Endothelial cell of umbilical vein (primary cell): ENCODE measurements around the gene NAPB. TPM values are rescaled to one million over a fixed set of nuclear protein-coding genes. Genes with fewer than 3 reads are reported as not detected.
"Not testable (repeated sequence)": the region's sequence is repeated elsewhere in the genome, so short reads cannot be mapped to it uniquely, and the experiment has no call there.

Experiments used
- BruUV-seq: library from RNA; stranded (reverse); fragments of 400-500 nt; replicated peaks from 2 replicates; lab custom pipeline; 2021; lab: Mats Ljungman, UMichigan
- CTCF ChIA-PET: fragments of 300-600, 350-600 bp; sonication (Branson Sonifier 250); formaldehyde crosslinking; loops from one replicate; lab custom pipeline; 2021; ENCODE audit warnings: antibody characterized with exemption, inconsistent platforms; lab: Charles Lee
- POLR2A ChIA-PET: fragments of 300-600, 350-600 bp; sonication (Branson Sonifier 250); formaldehyde crosslinking; loops from one replicate; lab custom pipeline; 2021; ENCODE audit warnings: antibody characterized with exemption, inconsistent platforms; lab: Charles Lee
- DNase-seq: peaks from one replicate; pipeline ENCODE4 v3.0.0-alpha.2; 2011; ENCODE audit warnings: low read depth, low spot score
- FAIRE-seq: peaks from 2 replicates; lab custom pipeline; 2011; peaks lifted over from hg19 to GRCh38; lab: Jason Lieb, UNC
- H2AFZ ChIP-seq: 2 replicates; pipeline ENCODE4 v1.6.0; 2012; ENCODE audit warnings: low read depth, low read length, control low read depth, inconsistent platforms
- H3K27ac ChIP-seq: 2 replicates; pipeline ENCODE4 v1.5.1; 2011; ENCODE audit warnings: low read depth, mild to moderate bottlenecking, control low read depth, low read length, moderate library complexity; ENCODE audit not compliant: insufficient read depth
- H3K27me3 ChIP-seq, 2 experiments: 2 replicates each; pipeline versions ENCODE4 v1.6.0 to v1.6.1; 2011; ENCODE audit warnings: low read length in 2 of 2, mixed read lengths in 1 of 2; ENCODE audit not compliant: control insufficient read depth in 2 of 2, insufficient read depth in 2 of 2
- H3K36me3 ChIP-seq, 2 experiments: 2 replicates in 1 of 2; 3 replicates in 1 of 2; pipeline ENCODE4 v1.5.1; 2011; ENCODE audit warnings: low read length in 2 of 2, mild to moderate bottlenecking in 1 of 2, moderate library complexity in 1 of 2; ENCODE audit not compliant: control insufficient read depth in 2 of 2, insufficient read depth in 2 of 2; ENCODE audit errors: extremely low read depth in 1 of 2
- H3K4me1 ChIP-seq: 3 replicates; pipeline ENCODE4 v1.5.1; 2011; ENCODE audit warnings: mild to moderate bottlenecking, low read length; ENCODE audit not compliant: control insufficient read depth, insufficient read depth; ENCODE audit errors: extremely low read depth
- H3K4me2 ChIP-seq: 2 replicates; pipeline ENCODE4 v1.6.1; 2011; ENCODE audit warnings: low read length, control low read depth, mixed read lengths; ENCODE audit not compliant: insufficient read depth
- H3K4me3 ChIP-seq, 3 experiments: fragments of 200-600 bp in 1 of 3; sonication (generic), shearing (Covaris generic) in 1 of 3; replicated peaks in 1 of 3; 2 replicates each; pipeline ENCODE4 v1.5.1; 2011 to 2016; ENCODE audit warnings: control low read depth in 3 of 3, low read length in 3 of 3, mild to moderate bottlenecking in 2 of 3, inconsistent platforms in 1 of 3, low read depth in 1 of 3, moderate library complexity in 1 of 3; ENCODE audit not compliant: insufficient read depth in 1 of 3
- H3K79me2 ChIP-seq: 2 replicates; pipeline ENCODE4 v1.6.0; 2012; ENCODE audit warnings: low read length, inconsistent platforms; ENCODE audit not compliant: control insufficient read depth, insufficient read depth
- H3K9ac ChIP-seq: replicated peaks from 2 replicates; pipeline ENCODE3; 2011; ENCODE audit warnings: low read length, control low read depth; ENCODE audit not compliant: insufficient read depth; ENCODE audit errors: extremely low read depth
- H3K9me1 ChIP-seq: replicated peaks from 3 replicates; pipeline ENCODE4 v1.6.0; 2011; ENCODE audit warnings: mild to moderate bottlenecking, low read length; ENCODE audit not compliant: control insufficient read depth, insufficient read depth; ENCODE audit errors: extremely low read depth
- H3K9me3 ChIP-seq: replicated peaks from 2 replicates; pipeline ENCODE4 v1.5.1; 2012; ENCODE audit warnings: low read length, inconsistent platforms; ENCODE audit not compliant: control insufficient read depth, insufficient read depth
- H4K20me1 ChIP-seq: replicated peaks from 2 replicates; pipeline ENCODE3; 2011; ENCODE audit warnings: mild to moderate bottlenecking, low read length; ENCODE audit not compliant: control insufficient read depth, insufficient read depth; ENCODE audit errors: extremely low read depth
- CTCF ChIP-seq, 2 donors: IDR thresholded peaks; 1 replicate in 1 of 2; 2 replicates in 1 of 2; pipeline ENCODE4 v1.5.1; 2011; ENCODE audit warnings: low read length in 2 of 2, mild to moderate bottlenecking in 2 of 2, moderate library complexity in 2 of 2, control low read depth in 1 of 2, inconsistent platforms in 1 of 2, low read depth in 1 of 2; ENCODE audit not compliant: insufficient read depth in 1 of 2; ENCODE audit errors: extremely low read depth in 1 of 2
- POLR2A ChIP-seq: IDR thresholded peaks from 2 replicates; pipeline ENCODE4 v1.6.1; 2012; ENCODE audit warnings: low read depth, mild to moderate bottlenecking, control low read depth, low read length
- POLR2AphosphoS5 ChIP-seq: IDR thresholded peaks from 2 replicates; pipeline ENCODE4 v1.6.1; 2012; ENCODE audit warnings: low read depth, mild to moderate bottlenecking, control low read depth, low read length, moderate library complexity; ENCODE audit not compliant: insufficient read depth
- dilution Hi-C: fragments of 300-500 bp; cut with MboI; formaldehyde crosslinking; loops from one replicate; pipeline ENCODE4 v1.15.0; 2019; ENCODE audit warnings: low sequenced_read_pairs; ENCODE audit not compliant: extremely low pct_ligation_motif_present
- intact Hi-C: fragments of 100-400 bp; cut with micrococcal nuclease; formaldehyde crosslinking; loops from one replicate; pipeline ENCODE4 v1.10.0; 2022
- polyA plus RNA-seq, 4 experiments: library from polyadenylated mRNA; depleted of rRNA in 3 of 4; stranded (reverse) in 3 of 4; unstranded in 1 of 4; fragments of >200 nt; gene quantifications; 2 replicates each; pipeline versions ENCODE4 v1.2.1 to v1.2.3, GENCODE V29; 2011 to 2012; ENCODE audit warnings: missing spikeins in 1 of 4
- total RNA-seq: library from RNA; stranded (reverse); gene quantifications from 2 replicates; pipeline ENCODE4 v1.2.3, GENCODE V29; 2021

The NAPB gene
- total and polyA plus RNA-seq, 2 donors (not counting 3 experiments of a cell fraction or from before 2014, with no cell fraction given) = 4.7 to 10.1 TPM

GRCh38 chr20:23349338-23350195, 71.7 kb downstream of the NAPB start:
- H3K4me1 ChIP-seq = peaks cover 19% of the 10 kb centered on the region
- no peak for FAIRE-seq
- DNase-seq = no peak

GRCh38 chr20:23348510-23348909, 72.8 kb downstream of the NAPB start:
- H3K9me3 ChIP-seq, POLR2A ChIA-PET, H3K4me2 ChIP-seq, H3K9me1 ChIP-seq, H2AFZ ChIP-seq, H3K36me3 ChIP-seq, H3K27me3 ChIP-seq, intact Hi-C loops, H3K27ac ChIP-seq, H3K4me3 ChIP-seq, dilution Hi-C loops, FAIRE-seq, BruUV-seq, H3K9ac ChIP-seq, DNase-seq, H4K20me1 ChIP-seq: not testable (repeated sequence)
- peaks cover 19% of the 10 kb centered on the region for H3K4me1 ChIP-seq
- peaks cover 27% of the 10 kb centered on the region for H3K79me2 ChIP-seq
- CTCF ChIA-PET = interaction anchor here (2.9 kb wide), 1 partner anchor 8 kb away, joined by 46 read pairs; no protein-coding TSS in a partner anchor

More at GRCh38 chr20:23349338-23350195, 71.7 kb downstream of the NAPB start:
- intact Hi-C loops = loop anchor here (1.0 to 5.0 kb wide), 10 partner anchors 9 to 552 kb away; partner anchors contain the start of gene NAPB
- TF ChIP-seq POLR2AphosphoS5 (no peak), POLR2A (peak; percentile 26), CTCF (IDR thresholded peaks at IDR 0.05; ENCODE audit: extremely low read depth in 1 of 2, insufficient read depth in 1 of 2, low read depth in 1 of 2, low read length in 2 of 2) (peak; percentile 19)
- H3K36me3 ChIP-seq = peaks cover 7% of the 10 kb centered on the region in 2 experiments
- peak overlapping the region; percentile 88 for H3K9ac ChIP-seq
- peak overlapping the region; percentile 60 for H2AFZ ChIP-seq
- ChIA-PET POLR2A (interaction anchor here (0.6 to 1.8 kb wide), 11 partner anchors 8 to 657 kb away, joined by 3 to 10 read pairs (median 4); partner anchors contain the start of gene GZF1), CTCF (interaction anchor here (0.7 to 2.9 kb wide), 38 partner anchors 9 to 658 kb away, joined by 3 to 60 read pairs (median 5); partner anchors contain the start of genes CD93, NAPB and THBD)
- H3K4me2 ChIP-seq = peak overlapping the region; percentile 95
- H3K9me1 ChIP-seq = no peaks in the 10 kb centered on the region
- no TSS peak for BruUV-seq
- H3K27me3 ChIP-seq = no peaks in the 10 kb centered on the region
- peaks cover 37% of the 10 kb centered on the region for H3K79me2 ChIP-seq
- no peaks in the 10 kb centered on the region for H3K9me3 ChIP-seq
- H3K27ac ChIP-seq = peak overlapping the region; percentile 94
- H3K4me3 ChIP-seq = peak overlapping the region; percentile 1 to 79 (median 77)
- dilution Hi-C loops = no loop called here
- H4K20me1 ChIP-seq = no peaks in the 10 kb centered on the region
